Measurements from ENCODE around the gene OSBPL9.
"Not testable (repeated sequence)": the region's sequence is repeated elsewhere in the genome, so short reads cannot be mapped to it uniquely, and the experiment has no call there.

Gene OSBPL9

GRCh38 chr1:51607681-51608095 lies 9.2 kb upstream of the OSBPL9 start:
- DNase-seq (ENCODE audit: low read depth in 2 of 2, low spot score in 1 of 2), result no peak

GRCh38 chr1:51610104-51610503 lies 6.8 kb upstream of the OSBPL9 start:
- not testable (repeated sequence) for DNase-seq (ENCODE audit: low read depth in 2 of 2, low spot score in 1 of 2)

DNA sequence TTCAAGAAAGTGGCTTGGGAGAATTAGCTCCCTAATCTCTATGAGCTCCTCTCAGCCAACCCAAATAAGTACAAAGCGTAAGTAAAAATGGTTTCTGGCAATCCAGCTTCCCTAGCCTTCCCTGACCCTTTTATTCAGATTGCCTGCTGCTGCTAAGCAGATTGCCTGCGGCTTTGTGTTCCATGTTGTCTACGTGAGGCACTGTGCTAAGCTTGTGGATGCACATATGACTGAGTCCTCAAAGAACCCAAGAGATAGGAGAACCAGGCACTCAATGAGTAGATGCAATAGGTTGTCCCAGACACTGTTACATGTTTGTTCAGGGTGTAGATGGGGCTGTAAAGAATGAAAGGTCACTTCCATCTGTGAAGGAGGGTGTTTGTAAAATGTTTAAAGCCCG lies 6.3 kb upstream of the OSBPL9 start:
- no peak for DNase-seq (ENCODE audit: low read depth in 2 of 2, low spot score in 1 of 2)

DNA sequence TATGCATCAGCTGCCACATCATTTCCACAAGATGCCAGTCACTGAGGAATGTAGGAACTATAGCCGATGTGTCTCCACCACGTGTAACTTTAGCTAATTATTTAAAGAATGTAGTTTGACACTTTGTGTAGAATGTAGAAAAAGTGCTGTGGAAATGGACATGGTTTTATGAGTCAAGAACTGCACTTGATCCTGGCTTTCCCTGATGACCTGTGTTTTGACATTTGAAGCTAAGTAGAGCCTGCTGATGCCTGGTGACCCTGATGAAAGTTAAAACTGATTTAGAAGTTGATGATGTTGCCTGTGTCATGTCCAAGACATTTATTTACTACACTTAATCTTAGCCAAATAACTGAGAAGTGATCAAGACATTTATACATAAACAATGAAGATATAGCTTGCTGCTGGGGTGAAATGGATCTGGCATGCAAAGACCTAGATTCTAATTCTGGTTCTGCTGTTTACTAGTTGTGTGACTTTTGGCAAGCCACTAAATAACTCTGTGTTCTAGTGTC lies 4.4 kb upstream of the OSBPL9 start:
- DNase-seq (ENCODE audit: low read depth in 2 of 2, low spot score in 1 of 2), result no peak

DNA sequence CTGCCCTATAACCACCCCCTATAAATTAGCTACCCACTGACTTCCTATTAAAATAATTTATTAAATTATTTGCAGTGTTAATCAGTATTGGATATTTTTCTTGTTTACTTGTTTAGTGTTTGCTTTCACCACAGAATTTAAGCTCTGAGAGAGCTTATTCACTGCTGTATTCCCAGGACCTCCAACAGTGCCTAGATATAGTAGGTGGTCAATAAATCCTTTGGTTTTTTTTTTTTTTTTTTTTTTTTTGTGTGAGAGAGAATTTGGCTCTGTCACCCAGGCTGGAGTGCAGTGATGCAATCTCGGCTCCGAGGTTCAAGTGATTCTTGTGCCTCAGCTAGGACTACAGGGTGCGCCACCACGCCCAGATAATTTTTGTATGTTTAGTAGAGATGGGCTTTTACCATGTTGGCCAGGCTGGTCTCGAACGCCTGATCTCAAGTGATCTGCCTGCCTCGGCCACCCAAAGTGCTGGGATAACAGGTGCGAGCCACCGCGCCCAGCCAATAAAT lies 1.1 kb upstream of the OSBPL9 start:
- no peak for DNase-seq (ENCODE audit: low read depth in 2 of 2, low spot score in 1 of 2)

- no peak for DNase-seq (ENCODE audit: low read depth in 2 of 2, low spot score in 1 of 2)
Observed at GRCh38 chr1:51616490-51616889, 402 bp upstream of the OSBPL9 start.

GRCh38 chr1:51618715-51619114 lies 1.8 kb downstream of the OSBPL9 start:
- DNase-seq (ENCODE audit: low read depth in 2 of 2, low spot score in 1 of 2), result no peak

DNA sequence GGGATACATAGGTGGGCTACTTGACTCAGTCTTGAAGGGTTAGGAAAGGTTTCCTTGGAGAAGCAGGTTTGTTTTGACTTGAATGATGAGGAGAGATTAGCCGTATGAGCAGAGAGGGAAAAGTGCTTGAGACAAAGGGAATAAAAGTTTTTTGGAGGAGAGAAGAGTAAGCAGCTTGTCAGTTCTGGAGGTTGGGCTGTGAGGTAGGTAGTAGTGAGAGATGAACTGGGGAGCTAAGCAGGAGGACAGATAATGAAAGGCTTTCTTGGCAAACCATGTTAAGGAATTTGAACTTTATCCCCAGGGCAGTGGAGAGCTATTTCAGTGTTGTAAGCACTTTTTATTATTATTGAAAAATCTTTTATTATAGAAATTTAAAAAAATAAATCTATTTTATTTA lies 3.6 kb downstream of the OSBPL9 start:
- no peak for DNase-seq (ENCODE audit: low read depth in 2 of 2, low spot score in 1 of 2)

DNA sequence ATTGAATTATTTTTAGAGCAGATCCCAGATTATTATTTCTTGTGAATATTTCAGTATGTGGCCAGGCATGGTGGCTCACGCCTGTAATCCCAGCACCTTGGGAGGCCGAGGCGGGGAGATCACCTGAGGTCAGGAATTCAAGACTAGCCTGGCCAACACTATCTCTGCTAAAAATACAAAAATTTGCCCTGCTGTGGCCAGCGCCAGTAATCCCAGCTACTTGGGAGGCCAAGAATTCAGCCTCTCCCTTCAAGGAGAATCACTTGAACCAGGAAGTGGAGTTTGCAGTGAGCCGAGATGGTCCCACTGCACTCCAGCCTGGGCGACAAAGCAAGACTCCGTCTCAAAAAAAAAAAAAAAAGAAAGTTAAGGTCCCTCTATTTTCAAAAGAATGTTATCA lies 4.3 kb downstream of the OSBPL9 start:
- no peak for DNase-seq (ENCODE audit: low read depth in 2 of 2, low spot score in 1 of 2)

- no peak for DNase-seq (ENCODE audit: low read depth in 2 of 2, low spot score in 1 of 2)
Observed at GRCh38 chr1:51621841-51622454, 5.1 kb downstream of the OSBPL9 start.

- no peak for DNase-seq (ENCODE audit: low read depth in 2 of 2, low spot score in 1 of 2)
Observed at GRCh38 chr1:51622455-51622913, 5.6 kb downstream of the OSBPL9 start.

GRCh38 chr1:51623025-51623424 lies 6.1 kb downstream of the OSBPL9 start:
- no peak for DNase-seq (ENCODE audit: low read depth in 2 of 2, low spot score in 1 of 2)

- DNase-seq (ENCODE audit: low read depth in 2 of 2, low spot score in 1 of 2), result no peak
Observed at GRCh38 chr1:51623450-51623849, 6.6 kb downstream of the OSBPL9 start.

DNA sequence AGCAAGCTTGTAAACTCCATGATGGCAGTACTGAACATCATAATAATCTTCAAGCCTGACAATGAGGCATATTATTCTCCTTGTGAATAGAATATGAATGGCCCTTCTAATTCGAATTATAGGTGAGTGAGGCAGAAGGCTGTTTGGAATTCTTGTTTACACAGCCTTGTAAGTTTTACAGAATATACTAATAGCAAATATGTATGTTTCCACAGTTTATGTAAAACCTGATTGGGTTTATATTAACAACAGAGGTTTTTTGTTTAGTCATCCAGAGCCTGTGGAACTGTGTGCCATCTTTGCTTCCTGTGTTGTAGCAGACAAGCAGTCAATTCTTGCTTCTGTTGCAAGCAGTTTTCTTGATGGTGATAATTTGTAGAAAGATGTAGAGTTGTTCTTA lies 8.0 kb downstream of the OSBPL9 start:
- DNase-seq (ENCODE audit: low read depth in 2 of 2, low spot score in 1 of 2), result no peak

DNA sequence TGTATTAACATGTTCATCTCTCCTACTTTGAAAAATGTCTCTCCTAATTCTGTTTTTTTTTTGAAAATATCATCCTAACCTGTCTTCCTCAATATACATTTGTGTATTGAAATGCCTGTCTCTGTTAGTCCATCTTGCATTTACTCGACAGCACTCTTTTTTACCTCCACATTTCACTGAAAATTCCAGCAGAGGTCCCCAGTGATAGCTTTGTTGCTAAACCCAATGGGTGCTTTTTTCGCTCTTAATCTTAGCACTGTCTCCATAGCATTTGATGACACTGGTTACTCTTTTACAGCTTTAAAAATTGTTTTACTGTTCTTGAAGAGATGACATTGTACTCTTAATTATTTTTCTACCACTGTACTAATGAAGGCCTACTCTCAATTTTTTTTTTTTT lies 10.8 kb downstream of the OSBPL9 start:
- no peak for DNase-seq (ENCODE audit: low read depth in 2 of 2, low spot score in 1 of 2)

DNA sequence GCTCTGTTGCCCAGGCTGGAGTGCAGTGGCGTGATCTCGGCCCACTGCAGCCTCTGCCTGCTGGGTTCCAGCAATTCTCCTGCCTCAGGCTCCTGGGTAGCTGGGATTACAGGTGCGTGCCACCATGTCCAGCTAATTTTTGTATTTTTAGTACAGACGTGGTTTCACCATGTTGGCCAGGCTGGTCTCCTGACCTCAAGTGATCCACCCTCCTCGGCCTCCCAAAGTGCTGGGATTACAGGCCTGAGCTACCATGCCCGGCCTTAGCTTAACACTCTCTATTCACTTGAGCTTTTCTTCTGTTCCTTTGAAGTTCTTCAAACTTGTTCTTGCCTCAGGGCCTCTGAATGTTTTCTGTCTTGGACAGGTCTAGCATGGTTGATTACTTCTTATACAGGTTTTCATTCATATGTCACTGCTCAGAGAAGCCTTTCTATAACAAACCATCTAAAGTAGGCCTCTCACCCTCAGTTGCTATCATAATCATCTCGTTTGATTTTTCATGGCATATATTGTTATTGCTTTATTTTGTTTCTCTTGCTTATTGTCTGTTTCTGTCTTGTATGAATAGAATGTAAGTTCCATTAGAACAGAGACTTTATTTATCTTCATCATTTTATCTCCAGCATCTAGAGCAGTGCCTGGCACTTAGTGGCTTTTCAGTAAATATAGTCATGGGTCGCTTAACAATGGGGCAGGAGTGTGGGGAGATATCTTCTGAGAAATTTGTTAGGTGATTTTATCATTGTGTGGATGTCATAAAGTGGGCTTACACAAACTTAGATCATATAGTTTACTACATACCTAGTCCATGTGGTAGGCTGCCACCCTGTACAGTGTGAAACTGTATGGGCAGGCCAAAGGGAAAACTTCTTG lies 12.1 kb downstream of the OSBPL9 start:
- no peak for DNase-seq (ENCODE audit: low read depth in 2 of 2, low spot score in 1 of 2)

DNA sequence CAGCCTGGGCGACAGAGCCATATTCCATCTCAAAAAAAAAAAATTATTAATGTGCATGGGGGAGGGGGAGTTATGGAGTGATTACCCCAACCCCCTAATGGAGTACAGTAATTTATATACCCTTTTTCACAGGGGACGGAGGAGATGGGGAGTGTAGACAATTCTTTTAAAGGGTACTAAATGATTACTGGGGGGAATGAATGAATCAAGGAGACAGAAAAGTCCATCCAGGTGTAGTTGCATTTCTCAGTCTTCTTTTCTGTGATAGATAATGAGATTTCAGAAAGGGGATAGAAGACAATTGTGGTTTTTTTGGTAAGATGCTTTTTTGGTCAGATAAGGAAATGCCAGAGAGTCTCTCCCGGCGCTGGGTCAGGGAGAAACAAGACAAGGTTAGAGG lies 13.0 kb downstream of the OSBPL9 start:
- no peak for DNase-seq (ENCODE audit: low read depth in 2 of 2, low spot score in 1 of 2)

- no peak for DNase-seq (ENCODE audit: low read depth in 2 of 2, low spot score in 1 of 2)
Observed at GRCh38 chr1:51630393-51630792, 13.5 kb downstream of the OSBPL9 start.

DNA sequence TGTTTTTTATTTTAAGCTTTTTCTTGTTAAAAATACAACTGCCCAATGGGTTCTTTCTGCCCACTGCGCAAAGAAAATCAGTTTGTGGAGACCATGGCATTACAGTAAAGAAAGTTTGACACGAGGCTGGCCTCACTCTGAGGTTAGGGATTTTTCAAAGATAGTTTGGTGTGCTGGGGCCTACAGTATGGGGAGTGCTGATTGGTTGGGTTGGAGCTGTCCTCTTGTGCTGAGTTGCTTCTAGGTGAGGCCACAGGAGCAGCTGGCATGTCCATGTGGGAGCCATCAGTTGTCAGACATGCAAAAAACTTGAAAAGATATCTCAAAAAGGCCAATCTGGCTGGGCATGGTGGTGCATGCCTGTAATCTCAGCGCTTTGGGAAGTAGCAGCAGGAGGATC lies 14.0 kb downstream of the OSBPL9 start:
- no peak for DNase-seq (ENCODE audit: low read depth in 2 of 2, low spot score in 1 of 2)

DNA sequence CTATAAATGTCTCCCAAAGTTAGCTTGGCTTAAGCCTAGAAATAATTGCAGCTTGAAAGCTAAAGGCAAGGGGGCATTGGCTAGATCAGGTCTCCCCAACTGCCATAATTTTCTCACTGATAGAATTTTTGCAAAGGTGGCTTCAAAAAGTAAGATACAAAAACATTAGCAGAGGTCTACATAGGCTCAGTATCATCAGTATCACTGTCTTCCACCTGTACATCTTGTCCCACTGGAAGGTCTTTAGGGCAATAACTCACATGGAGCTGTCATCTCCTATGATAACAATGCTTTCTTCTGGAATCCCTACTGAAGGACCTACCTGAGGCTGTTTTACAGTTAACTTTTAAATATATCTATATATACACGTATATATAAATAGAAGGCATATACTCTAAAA lies 14.9 kb downstream of the OSBPL9 start:
- no peak for DNase-seq (ENCODE audit: low read depth in 2 of 2, low spot score in 1 of 2)

- no peak for DNase-seq (ENCODE audit: low read depth in 2 of 2, low spot score in 1 of 2)
Observed at GRCh38 chr1:51634618-51635017, 17.7 kb downstream of the OSBPL9 start.

DNA sequence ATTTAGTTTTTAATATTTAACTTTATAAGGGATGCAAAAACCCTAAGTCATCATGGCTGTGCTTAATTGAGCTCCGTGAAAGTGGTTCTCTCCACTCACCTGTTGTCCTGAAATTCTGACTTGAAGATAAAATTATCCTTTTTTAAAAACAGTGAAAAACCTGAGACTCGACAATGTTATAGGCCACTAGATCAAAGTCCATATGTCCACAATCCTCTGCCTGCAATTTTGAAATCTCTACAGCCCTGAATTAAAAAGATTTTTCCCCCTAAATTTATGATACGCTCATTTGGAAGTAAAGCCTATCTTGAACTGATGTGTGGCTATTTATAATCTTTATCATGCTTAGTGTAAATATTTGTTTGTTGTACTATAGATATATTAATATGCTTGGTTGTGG lies 18.7 kb downstream of the OSBPL9 start:
- no peak for DNase-seq (ENCODE audit: low read depth in 2 of 2, low spot score in 1 of 2)

Data from stimulated activated CD8-positive, alpha-beta memory T cell treated with anti-CD3 and anti-CD28 coated beads, Interleukin-4, amount 100 ng/mL, for 1 hour (primary cell).